GM19328 (cell line): Measurements from ENCODE around the gene SPACA9.
A peak's percentile ranks its signal among the peaks of the same experiment; 100 is the strongest.

Experiments used
- ATAC-seq: cut with Tn5 transposase; IDR thresholded peaks from one replicate; pipeline ENCODE4 v1.9.1; 2021; ENCODE audit warnings: mild to moderate bottlenecking, moderate library complexity; ENCODE audit not compliant: unreplicated experiment

Gene SPACA9

DNA sequence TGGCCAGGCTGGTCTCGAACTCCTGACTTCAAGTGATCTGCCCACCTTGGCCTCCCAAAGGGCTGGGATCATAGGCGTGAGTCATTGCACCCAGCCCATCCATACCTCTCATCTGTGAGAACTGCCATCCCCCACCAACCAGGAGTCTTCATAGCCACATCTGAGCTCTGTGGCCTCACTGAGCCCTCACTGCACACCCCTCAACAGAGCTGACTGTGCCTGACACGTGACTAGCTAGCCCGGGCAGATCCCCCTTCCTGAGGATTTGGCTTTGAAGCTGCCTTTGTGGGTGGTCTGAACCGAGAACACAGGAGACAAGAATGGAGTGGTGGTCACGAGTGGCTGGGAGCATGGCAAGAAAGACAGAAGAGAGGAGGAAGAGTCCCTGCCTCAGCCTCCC is 16.2 kb upstream of the SPACA9 start:
- ATAC-seq, result no peak

DNA sequence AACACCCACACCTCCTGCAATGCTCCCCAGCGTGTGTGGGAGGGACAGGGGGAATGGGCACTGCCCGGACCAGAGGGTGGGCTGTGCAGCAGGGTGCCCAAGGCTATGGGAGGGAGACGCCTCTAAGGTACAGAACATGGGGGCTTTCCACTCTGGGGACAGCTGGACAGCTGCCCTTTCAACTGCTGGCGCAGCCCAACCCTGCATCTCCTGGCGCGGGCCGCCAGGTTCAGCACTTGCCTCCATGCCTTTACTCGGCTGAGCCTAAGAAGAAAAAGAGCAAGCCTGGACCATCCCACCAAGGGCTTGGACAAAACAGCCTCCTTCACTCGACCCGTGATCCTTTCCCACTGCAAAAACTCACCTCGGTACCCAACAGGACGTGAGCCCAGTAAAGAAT is 15.6 kb upstream of the SPACA9 start:
- ATAC-seq, result no peak

GRCh38 chr9:132864277-132864676 is 14.4 kb upstream of the SPACA9 start:
- no peak for ATAC-seq

DNA sequence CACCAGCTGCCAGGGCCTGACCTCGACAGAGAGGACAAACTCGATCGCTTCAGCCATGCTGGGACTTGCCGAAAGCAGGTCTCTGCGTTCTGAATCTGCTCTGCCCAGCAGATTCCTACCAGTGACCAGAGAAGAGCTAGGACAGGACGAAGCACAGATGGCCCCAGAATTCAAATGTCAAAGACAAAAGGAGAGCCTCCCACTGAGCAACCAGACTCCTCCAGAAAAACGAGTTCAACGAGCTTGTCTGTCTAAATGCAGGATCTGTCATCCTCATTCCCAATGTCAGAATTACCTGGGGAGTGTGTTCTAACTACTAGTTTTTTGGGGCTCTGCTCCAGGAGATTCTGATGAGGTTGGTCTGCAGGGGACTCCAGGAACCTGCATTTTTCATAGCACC is 14.0 kb upstream of the SPACA9 start:
- no peak for ATAC-seq

DNA sequence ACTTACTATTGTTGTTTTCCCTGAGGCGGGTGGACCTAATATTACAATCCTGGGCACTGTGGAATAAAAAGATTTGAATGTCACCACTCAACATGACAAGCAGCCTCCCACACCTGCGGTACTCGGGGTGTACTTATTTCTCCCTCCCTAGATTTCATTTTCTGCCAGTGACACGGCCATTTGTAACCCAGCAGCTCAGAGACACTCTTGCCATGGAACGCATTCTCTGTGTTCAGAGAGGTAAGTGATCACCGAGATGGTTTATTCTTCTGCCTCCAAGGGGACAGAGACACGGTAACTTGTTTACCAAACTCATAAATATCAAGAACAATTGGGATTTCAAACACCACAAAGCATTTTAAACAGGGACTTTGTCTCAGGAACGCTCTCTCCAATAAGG is 11.8 kb upstream of the SPACA9 start:
- no peak for ATAC-seq

- ATAC-seq, result no peak
Measured at GRCh38 chr9:132869266-132869665, 9.4 kb upstream of the SPACA9 start.

- no peak for ATAC-seq
Measured at GRCh38 chr9:132873403-132873802, 5.3 kb upstream of the SPACA9 start.

GRCh38 chr9:132875159-132875558 is 3.5 kb upstream of the SPACA9 start:
- no peak for ATAC-seq

DNA sequence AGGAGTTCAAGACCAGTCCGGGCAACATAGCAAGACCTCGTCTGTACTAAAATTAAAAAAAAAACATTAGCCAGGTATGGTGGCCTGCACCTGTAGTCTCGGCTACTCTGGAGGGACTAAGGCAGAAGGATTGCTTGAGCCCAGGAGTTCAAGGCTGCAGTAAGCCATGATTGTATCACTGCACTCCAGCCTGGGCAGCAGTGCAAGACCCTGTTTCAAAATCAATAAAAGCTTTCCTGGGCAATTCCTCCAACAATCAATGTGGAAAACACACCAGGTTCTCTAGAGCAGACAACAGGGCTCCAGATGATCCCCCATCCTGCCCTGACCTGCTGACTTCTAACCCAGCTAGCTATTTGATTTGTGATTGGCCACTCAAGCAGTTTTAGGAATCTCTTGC is 1.8 kb upstream of the SPACA9 start:
- ATAC-seq, result no peak

DNA sequence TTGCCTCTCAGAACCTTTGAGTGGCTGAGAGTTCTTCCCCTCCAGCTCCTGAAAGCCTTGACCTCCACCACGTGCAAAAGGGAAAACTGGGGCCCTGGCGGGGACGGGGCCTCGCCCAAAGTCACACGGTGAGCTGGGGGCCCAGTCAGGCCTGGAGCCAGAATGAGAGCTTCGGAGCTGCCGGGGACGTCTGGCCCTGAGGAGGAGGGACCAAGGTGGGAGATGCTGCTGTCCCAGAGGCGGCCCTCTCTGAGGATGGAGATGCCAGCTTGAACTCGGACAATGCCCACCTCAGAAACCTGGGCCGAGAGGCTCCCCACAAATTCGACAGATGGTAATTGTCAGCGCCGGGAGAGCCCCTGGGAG is 1.3 kb upstream of the SPACA9 start:
- no peak for ATAC-seq

GRCh38 chr9:132877824-132878694 is 639 bp upstream of the SPACA9 start, which contains the start of gene AK8:
TSS of gene AK8 (minus strand) at chr9:132878284. CDS start at chr9:132878255, 29 bp downstream.
- peak; percentile 78 for ATAC-seq

DNA sequence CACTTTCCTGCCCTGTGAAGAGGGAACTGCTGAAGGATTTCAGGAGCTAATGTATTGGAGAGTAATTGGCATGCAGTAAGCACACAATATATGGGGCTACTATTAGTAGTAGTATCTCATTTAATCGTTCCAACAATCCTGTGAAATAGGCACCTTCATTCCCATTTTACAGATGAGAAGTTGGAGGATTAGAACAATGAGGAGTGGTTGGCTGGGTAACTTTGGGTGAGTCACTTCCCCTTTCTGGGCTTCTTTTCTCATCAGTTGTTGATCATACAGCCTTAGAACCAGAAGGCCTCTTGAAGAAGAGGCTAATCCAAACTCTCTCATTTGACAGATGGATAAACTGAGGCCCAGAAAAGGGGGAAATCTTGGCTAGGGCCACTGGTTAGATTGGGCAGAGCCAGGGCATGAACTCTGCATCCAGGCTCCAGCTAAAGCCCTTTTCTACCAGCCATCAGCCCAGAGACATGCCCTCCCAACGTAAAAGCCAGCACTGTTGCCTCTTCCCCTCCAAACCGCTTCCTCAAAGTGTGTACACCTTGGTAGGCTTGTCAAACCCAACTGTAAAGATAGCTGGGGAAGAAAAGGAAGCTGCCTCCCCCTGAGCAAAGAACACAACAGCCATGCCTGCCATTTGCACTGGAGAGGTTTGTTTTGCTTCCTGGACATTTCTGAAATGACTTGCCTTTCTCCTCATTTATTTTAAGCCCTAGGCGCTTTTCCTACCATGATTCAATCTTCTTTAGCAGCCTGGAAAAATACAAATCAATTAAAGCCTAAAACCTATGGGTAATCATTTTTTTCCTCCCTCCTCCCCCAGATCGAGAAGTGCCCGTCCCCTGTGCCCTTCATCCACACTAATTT is 992 bp downstream of the SPACA9 start:
- ATAC-seq, result no peak

DNA sequence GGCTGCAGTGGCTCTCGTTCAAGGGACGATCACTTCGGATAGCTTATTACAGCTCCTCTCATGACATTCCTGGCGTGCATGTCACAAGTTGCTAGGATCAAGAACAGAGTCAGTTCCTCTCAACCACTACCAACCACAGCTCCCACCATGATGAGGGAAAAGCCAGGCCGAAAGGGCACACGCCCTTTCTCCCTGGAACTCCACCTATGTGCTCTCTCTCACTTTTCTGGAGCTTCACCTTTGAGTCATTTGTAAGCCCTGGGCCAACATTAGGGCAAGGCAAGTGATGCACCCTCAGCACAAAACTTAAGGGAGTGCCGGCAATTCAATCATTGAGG is 1.6 kb downstream of the SPACA9 start:
- no peak for ATAC-seq

- ATAC-seq, result no peak
Measured at GRCh38 chr9:132881826-132882225, 3.1 kb downstream of the SPACA9 start.

DNA sequence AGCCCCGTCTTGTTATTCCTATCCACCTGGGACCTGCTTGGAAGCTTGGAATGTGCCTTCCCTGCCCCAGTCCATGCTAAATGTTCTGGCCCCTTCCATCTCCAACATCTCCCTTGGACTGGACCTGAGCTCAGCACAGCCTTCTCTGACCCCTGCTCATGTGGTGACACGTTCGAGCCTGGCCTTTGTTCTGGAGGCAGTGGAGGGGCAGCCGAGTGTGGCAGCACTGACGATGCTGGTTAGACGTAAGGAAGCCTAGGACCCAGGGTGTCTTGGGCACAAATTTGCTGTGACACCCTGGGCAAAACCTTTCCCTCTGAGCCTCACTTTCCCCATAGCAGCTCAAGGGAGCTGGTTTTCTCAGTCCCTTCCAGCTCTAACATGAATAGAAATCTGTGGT is 3.9 kb downstream of the SPACA9 start:
- ATAC-seq, result no peak

DNA sequence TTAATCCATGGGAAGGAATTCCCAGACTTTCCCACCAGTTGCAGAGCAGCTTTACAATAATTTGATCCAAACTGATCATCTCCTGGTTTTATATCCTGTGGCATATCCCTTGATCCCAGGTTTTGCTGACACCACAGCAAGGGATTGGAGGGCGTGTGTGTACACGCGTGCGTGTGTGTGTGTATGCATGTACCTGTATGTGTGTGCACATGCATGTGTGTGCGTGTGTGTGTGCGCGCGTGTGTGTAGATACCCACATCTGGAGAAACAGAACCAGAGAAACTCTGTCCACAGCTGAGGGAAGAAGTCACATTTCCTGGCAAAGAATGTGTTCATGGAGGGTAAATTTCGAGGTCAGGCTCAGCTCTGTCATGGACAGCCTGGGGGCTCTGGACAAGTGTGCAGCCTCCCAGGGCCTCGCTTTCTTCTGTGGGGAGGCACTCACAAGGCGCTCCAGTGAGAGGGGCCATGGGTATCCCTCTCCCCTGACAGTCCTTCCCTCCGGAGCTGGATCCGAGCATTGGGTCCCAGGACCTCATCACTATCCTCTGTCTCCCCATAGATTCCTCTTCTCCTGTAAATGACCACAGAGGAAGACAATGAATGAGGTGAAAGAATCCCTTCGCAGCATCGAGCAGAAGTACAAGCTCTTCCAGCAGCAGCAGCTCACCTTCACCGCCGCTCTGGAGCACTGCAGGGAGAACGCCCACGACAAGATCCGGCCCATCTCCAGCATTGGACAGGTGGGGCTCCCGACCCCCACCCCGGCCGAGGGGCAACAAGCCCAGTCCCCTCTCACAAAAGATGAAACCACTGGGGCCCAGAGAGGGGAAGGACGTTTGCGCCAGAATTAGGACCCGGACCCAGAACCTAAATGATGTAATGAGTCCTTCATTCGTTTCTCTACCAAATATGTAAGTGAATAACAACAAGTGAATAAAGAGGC is 4.9 kb downstream of the SPACA9 start:
- ATAC-seq, result no peak

DNA sequence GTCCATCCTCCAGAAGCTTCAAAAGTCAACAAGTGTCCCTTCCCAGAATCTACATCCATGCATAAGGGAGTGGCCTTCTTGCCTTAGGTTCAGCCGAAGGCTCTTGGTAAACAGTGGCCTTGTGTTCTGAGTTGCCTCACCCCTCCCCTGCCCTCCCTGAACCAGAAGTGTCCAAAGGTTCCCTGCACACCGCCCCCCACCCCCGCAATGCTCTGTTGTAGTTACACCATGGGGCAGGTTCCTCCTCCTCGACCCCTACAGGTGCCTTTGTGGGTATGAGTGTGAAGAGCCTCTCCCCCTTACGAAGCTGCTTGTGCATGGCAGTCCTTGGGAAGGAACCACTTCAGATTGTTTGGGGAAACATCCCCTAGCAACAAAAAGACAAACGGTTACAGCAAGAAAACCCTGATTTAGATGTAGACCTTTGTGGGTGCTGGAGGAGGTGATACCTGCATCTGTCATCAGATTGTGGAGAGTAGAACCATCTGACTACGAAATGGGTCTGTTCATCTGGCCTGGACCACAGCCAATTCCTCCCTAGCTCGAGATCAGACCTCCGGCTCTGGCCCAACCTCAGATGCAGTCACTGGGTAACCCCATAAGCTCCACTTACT is 7.1 kb downstream of the SPACA9 start:
- no peak for ATAC-seq

GRCh38 chr9:132886334-132886725 is 7.6 kb downstream of the SPACA9 start:
- no peak for ATAC-seq

GRCh38 chr9:132887181-132888120 is 8.8 kb downstream of the SPACA9 start:
- ATAC-seq, result no peak
